ENCODE measurements around the gene MOAP1. TPM values are rescaled to one million over a fixed set of nuclear protein-coding genes. Genes with fewer than 3 reads are reported as not detected.
"Not testable (repeated sequence)": the region's sequence is repeated elsewhere in the genome, so short reads cannot be mapped to it uniquely, and the experiment has no call there.

The MOAP1 gene
- polyA plus RNA-seq, 1 donor, result 25.8 TPM

DNA sequence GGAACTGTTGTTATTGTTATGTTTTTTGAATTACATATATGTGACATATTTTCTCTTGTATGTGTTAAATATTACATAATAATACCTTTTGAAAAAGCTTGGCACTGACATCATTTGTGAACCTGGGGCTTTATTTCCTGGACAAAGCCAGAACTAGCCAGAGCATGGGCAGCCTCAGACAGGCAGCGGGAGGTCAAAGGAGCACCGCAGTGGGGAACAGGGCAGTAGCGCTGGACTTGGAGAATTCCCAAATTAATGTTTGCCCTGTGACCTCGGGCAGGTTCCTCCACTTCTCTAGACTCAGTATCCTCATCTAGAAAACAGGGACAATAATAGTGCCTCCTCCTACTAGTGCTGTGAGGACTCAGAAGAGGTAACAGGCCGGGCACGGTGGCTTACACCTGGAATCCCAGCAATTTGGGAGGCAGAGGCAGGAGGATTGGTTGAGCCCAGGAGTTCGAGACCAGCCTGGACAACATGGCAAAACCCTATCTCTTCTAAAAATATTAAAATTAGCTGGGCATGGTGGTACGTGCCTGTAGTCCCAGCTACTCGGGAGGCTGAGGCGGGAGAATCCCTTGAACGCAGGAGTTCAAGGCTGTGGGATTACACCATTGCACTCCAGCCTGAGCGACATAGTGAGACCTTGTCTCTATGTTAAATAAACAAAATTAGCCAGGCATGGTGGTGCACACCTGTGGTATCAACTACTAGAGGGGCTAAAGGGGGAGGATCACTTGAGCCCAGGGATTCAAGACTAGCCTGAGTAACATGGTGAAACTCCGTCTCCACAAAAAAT, 41.6 kb downstream of the MOAP1 start:
- DNase-seq, result no peak

DNA sequence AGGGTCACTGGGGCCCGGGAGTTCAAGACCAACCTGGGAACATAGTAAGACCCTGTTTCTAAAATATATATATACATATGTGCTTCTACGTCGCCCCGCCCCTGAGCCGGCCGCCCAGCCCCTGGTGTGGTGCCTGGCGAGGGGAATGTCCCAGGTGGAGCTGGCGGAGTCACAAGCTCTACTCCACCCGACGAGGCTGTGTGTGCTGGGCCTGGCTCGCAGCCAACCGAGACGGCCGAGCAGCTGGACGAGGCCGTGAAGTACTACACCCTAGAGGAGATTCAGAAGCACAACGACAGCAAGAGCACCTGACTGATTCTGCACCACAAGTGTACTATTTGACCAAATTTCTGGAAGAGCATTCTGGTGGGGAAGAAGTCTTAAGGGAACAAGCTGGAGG, 46.8 kb downstream of the MOAP1 start:
- no peak for DNase-seq

DNA sequence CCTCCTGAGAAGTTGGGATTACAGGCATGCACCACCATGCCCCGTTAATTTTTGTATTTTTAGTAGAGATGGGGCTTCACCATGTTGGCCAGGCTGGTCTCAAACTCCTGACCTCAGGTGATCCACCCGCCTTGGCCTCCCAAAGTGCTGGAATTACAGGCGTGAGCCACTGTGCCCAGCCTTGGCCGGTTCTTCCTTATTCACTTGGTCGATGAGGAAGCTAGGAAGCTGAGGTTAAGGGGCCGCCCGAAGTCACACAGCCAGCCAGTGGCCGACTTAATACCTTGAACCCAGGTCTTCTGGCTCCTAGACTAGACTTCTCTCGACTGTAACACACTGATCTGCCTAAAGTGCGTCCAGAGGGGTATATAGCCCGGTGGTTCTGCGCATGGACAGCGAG, 48.2 kb downstream of the MOAP1 start:
- not testable (repeated sequence) for DNase-seq

DNA sequence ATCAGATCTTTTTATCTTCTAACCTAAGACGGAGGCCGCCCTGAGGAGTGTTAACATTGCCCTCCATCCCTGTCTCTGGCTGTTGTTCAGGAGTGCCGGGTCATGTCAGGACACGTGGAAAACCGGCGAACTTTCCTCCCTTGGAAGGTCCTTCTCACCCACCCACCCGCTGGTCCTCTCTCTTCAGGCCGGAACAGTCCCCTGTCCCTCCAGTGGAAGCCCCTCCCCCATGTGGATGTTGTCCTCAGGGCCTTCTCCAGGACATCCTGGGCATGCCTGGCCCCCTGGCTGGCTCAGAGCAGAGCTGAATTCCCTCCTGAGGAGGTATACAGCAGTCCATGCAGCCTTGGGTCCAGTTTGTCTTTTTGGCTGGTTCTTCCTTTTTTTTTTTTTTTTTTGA, 48.7 kb downstream of the MOAP1 start:
- no peak for DNase-seq

DNA sequence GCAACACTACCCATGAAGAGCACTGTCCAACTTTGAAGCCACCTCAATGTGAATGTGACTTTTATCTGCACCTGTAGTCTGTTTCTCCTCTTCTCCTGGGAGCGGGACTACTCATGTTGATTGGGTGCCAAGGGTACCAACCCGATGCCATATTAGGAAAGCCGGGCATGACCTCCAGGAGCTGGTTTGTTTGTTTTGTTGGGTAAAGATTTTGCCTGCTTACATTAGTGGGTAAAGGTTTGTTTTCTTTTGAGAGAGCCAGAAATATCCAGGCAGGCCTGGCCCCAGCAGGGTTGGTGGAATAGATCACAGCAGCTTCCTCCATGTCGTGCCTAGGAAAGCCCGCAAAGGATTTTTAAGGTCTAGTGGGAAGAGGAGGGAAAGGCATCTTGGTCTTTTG, 49.3 kb downstream of the MOAP1 start:
- DNase-seq, result no peak

DNA sequence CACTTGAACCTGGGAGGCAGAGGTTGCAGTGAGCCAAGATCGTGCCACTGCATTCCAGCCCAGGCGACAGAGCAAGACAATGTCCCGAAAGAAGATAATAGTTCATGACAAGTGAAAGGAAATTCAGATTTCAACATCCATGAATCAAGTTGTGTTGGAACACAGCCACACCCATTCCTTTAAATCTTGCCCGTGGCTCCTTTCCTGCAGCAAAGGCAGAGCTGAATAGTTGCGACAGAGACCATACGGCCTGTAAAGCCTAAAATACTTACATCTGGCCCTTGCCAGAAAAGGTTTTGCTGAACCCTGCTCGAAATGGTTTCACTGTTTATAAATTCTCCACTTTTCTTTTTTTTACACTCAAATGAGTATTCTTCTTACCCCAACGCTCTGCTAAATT, 51.2 kb downstream of the MOAP1 start:
- no peak for DNase-seq

DNA sequence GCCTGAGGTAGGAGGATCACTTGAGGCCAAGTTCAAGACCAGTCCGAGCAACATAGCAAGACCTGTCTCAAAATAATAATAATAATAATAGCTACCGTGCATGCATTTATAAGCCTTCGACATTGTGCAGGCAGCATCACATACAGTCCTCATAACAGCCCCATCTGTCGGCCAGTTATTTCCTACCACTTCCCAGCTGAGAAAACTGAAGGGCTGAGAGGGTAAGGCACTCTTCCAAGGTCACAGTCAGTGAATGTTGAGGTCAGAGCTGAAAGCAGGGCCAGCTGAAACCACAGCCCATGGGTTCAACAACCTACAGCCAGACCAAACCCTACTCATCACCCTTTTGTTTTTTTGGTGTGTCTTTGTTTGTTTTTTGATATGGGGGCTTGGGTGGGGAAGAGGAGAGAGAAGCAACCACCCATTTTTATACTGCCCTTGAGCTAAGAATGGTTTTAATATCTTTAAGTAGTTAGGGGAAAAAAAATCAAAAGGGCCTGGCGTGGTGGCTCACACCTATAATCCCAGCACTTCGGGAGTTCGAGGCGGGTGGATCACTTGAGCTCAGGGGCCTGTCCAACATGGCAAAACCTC, 52.1 kb downstream of the MOAP1 start:
- no peak for DNase-seq

Other genes starting within 250 kb of the MOAP1 start
- 16.5 TPM for gene ITPK1, start 69.0 kb downstream of the MOAP1 start, polyA plus RNA-seq (ENCODE audit: insufficient read length)
- 16.0 TPM for gene LYSET, start 420 bp upstream of the MOAP1 start, polyA plus RNA-seq (ENCODE audit: insufficient read length)
- 6.8 TPM for gene GON7, start 22.2 kb upstream of the MOAP1 start, polyA plus RNA-seq (ENCODE audit: insufficient read length)
- 22.8 TPM for gene UBR7, start 22.4 kb upstream of the MOAP1 start, polyA plus RNA-seq (ENCODE audit: insufficient read length)
- gene BTBD7, start 148.1 kb upstream of the MOAP1 start, polyA plus RNA-seq (ENCODE audit: insufficient read length), result 19.3 TPM
- gene COX8C, start 162.3 kb upstream of the MOAP1 start, polyA plus RNA-seq (ENCODE audit: insufficient read length), result 0.89 TPM
- gene UNC79, start 246.0 kb upstream of the MOAP1 start, polyA plus RNA-seq (ENCODE audit: insufficient read length), result 0.58 TPM

Data from hindlimb muscle (tissue), 1 donor.